HG03432 (cell line): ENCODE results near the gene MPRIP.

Source experiments
- ATAC-seq: cut with Tn5 transposase; IDR thresholded peaks from one replicate; pipeline ENCODE4 v1.9.1; 2021; ENCODE audit warnings: mild to moderate bottlenecking, moderate library complexity; ENCODE audit not compliant: unreplicated experiment

MPRIP gene

DNA sequence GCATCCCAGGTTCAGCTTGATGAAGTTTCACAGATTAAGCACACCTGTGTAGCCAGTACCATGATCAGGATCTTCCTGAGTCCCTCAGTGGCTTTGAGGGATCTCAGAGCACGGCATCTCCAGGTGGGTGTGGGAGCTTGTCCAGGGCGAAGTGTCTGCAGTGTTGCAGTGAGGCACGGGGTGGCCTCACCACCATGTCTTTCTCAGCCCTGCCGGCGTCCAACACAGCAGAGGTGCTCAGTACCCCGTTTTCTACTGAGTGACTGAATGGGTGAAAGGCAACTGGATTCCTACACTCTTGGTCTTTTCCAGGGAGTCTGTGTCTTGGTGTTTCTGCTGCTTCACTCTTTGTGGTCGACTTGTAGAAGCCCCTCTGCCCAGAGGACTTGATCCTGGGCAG lies 63.7 kb downstream of the MPRIP start:
- ATAC-seq = no peak

- ATAC-seq = no peak
Measured at GRCh38 chr17:17106756-17107155, 64.5 kb downstream of the MPRIP start.

- ATAC-seq = no peak
Measured at GRCh38 chr17:17107281-17107680, 65.0 kb downstream of the MPRIP start.

- ATAC-seq = no peak
Measured at GRCh38 chr17:17107891-17108431, 65.7 kb downstream of the MPRIP start.

GRCh38 chr17:17108451-17109049 lies 66.3 kb downstream of the MPRIP start:
- no peak for ATAC-seq

DNA sequence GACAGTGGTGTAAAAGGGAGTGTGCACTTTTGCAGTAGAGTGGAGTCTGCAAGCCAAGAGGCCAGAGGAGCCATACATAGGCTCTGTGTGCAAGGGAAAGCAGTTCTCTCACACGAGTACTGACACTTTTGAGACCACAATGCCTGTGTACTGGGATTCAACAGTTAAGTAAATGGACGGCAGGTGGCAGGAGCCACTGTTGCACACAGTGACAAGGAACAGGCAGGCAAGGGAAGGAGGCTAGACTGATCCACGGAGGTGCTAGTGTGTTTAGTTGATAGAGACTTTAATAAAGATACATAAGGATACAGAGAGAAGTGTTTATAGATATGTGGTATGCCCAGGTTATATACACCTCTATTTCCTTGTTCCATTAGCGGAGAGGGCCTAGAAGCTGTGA lies 67.0 kb downstream of the MPRIP start:
- no peak for ATAC-seq

DNA sequence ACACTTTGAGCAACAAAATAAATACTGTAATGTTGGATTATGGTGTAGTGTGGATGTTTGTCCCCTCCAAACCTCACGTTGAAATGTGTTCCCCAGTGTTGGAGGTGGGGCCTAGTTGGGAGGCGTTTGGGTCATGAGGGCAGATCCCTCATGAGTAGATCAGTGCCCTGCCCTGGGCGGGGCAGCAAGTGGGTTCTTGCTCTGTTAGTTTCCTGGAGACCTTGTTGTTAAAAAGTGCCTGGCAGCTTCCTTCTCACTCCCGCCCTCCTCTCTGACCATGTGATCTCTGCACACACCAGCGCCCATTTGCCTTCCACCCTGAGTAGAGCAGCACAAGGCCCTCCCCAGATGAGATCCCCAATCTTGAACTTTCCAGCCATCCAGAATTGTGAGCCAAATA lies 67.7 kb downstream of the MPRIP start:
- ATAC-seq = no peak

DNA sequence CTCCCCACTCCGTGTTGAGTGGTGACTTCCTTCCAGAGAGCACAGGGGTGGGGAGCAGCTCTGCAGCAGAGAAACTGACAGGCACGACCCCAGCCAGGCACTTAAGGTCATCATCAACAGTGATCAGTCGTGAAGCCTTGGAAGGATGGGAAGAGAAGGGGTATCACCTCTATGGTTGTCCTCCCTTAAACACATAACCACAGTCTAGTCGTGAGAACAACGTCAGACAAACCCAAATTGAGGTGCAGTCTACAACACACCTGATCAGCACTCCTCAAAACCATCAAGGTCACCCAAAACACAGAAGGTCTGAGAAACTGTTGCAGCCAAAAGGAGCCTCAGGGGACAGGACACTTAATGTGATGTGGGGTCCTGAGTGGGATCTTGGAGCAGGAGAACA lies 68.3 kb downstream of the MPRIP start:
- no peak for ATAC-seq

DNA sequence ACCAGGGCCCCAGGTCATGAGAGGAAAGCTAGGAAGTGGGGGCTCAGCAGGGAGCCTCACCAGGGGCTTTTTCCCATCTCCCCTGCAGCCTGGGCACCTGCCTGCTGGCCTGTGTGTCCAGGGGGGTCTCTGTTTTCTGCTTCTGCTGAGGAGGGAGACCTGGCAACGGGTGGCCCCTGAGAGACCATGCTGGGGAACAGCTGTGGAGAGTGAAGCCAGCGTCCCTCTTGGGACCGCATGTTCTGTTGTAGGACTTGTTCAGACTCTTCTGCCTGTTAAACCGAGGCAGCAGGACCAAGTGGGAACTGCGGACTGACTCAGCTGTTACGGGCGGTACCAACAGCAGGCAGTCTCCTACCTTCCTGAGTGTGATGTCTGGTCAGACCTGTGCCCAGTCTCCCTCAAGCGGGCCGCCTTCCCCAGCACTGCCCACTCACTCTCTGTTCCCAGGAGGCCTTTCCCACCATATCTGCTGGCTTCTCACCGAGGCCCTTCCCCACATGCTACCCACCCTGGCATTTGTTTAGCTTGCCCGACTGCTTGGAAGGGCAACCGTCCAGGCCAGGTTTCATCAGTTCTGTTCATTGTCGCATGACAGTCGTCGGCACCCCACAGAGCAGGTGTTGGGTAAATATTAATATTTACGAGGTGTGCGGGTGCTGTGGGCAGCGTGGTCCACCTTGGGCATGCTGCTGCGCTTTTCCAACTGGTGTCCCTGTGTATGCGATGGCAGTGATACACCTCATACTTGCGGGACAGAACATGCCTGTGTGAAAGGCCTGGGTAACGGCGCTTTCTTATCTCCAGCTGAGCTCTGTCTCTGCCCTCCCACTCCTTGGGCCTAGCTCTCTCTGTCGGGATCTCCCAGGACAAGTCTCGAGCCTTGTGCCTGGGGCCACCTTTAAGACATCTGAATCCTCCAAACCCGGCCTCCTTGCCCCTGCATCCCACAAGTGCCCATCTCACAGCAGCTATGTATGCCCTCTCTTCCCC lies 69.4 kb downstream of the MPRIP start:
- no peak for ATAC-seq

- ATAC-seq = no peak
Measured at GRCh38 chr17:17112628-17113200, 70.5 kb downstream of the MPRIP start.

DNA sequence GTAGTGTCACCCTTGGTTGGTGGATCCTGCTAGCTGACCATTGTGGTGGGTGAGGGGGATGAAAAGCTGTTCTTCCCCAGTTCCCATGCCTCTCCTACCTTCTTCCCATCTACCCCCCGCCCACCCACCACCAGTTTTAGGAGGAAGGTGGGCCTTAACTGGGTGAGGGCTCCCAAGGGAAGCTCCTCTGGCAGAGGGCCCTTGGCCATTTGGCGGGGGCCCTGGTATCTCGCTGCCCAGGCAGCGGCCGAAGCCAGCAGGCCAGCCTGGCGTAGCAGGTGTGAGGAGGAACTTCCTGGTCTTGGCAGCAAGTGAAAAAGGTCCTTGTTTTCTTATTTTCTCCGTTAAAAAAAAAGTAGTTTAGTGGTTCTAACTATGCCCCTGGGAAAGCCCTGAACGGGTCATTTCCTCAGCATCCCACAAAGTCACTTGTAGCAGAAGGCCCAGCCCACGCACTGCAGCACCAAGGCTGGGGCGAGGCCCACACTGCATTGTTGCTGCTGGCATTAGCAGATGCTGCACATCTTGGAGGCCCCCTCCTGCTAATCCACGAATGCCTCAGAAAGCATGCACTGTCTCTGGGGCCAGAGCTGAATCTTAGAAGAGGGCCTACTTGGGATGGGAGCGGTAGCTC lies 72.5 kb downstream of the MPRIP start:
- ATAC-seq = no peak

DNA sequence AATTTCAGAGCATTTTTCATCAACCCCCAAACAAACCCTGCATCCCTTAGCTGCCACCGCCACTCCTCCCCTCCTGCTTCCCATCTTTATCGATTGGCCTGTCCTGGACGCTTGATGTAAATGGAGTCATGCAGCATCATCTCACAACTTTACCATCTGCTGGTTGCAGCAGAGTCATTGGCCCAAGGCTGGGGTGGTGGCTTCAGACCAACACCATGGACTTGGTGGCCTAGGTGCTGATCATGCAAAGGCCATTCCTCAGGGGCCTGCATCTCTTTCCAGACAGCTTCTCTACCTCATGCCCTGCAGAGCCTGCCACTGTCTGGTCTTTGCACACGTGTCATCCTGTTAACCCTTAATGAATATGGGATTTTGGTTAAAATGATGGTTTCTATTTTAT lies 73.4 kb downstream of the MPRIP start:
- no peak for ATAC-seq

GRCh38 chr17:17116406-17116805 lies 74.1 kb downstream of the MPRIP start:
- ATAC-seq = no peak

DNA sequence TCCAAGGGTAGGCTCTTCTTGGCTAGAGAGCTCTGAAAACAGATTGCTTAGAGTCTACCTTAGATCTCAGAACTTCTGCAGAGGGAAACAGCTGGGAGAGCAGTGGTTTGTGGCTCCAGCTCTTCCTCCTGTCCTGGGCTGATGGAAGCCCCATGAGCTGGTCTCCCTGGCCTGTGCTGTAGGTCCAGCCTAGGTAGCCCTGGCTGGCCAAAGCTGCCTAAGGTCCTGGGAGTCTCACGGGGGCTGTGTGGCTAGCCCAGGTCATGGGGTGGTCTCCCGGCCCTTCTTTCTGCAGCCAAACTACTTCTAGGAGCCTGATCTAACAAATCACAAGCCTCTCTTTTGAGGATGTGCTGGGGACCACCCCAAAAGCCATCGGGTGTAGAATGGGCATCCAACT lies 75.7 kb downstream of the MPRIP start:
- ATAC-seq = no peak

DNA sequence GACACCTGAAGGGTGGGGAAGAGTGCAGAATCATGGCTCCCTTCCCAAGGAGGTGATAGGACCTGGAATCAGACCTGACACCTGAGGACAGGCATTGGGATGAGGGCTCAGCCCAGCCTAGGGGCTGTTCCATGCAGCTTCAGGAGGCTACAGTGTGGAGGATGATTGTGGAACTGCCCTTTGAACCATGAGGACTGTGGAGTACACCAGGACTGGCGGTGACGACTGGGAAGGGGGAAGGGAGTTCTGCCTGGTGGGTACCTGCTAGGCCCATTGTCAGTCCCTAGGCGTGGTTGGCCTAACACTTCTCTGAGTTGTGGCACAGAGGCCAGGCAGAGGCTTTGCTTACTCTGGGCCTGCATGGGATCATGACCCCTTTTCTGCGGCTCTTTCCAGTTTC lies 76.1 kb downstream of the MPRIP start:
- no peak for ATAC-seq

GRCh38 chr17:17119106-17119505 lies 76.8 kb downstream of the MPRIP start:
- ATAC-seq = no peak

DNA sequence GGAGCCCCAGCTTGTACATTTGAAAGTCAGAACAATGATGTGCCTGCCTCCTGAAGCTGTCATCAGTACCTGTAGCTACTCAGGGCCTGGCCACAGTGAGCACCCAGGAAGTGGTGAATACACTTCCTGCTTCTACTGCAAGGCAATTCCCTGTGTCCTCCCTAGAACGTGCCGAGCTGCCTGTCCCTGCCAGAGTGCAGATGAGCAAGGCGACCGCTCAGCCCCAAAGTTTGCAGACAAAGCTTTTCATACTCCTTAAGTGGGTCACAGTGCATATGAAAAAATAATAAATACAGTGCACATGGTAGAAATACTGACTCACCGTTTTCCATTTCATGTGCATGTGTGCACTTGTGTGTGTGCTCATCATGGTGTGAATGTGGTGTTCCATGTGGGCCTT lies 77.3 kb downstream of the MPRIP start:
- ATAC-seq = peak; percentile 48

GRCh38 chr17:17120294-17120693 lies 78.0 kb downstream of the MPRIP start:
- ATAC-seq = no peak

GRCh38 chr17:17120701-17121100 lies 78.4 kb downstream of the MPRIP start:
- no peak for ATAC-seq

DNA sequence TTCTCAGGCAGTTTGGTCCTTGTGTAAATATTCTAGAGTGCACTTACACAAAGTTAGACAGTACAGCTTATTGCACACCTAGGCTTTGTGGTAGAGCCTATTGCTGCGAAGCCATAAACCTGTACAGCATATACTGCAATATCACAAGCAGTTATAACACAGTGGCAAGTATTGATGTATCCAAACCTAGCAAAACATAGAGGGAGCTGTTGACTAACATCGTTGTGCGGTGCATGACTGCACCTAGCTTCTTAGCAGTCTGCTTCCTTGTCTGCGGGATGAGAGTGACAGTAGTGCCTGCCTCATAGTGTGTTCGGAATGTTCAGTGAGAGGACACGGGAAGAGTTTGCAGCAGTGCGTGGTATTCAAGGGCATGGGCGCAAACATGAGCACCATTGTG lies 78.9 kb downstream of the MPRIP start:
- ATAC-seq = no peak

DNA sequence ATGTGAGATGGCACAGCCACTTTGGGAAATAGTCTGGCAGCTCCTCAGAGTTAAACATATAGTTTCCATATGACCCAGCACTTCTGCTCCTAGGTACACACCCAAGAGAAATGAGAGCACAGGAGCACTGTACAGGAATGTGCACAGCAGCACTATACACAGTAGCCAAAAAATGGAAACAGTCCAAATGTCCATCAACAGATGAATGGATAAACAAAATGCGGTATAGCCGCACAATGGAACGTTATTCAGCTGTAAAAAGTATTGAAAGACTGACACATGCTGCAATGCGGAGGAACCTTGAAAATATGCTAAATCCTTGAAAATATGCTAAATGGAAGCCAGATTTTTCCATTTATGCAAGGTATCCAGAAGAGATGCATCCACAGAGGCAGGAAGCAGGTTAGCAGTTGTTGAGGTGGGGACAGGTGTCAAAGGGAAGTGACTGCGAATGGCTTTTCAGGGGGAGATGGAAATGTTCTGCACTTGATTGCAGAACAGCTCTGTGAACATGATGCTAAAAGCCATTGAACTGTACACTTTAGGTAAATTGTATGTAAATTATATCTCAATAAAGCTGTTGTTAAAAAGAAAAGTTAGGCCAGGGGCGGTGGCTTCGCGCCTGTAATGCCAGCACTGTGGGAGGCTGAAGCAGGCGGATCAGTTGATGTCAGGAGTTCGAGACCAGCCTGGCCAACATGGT lies 80.7 kb downstream of the MPRIP start:
- no peak for ATAC-seq
